ENCODE results near the gene PRPS1. TPM values are rescaled to one million over a fixed set of nuclear protein-coding genes. Genes with fewer than 3 reads are reported as not detected.

Gene PRPS1
- total RNA-seq, 3 donors from 2014 or later, result 19.3 to 24.9 (median 20.8) TPM

DNA sequence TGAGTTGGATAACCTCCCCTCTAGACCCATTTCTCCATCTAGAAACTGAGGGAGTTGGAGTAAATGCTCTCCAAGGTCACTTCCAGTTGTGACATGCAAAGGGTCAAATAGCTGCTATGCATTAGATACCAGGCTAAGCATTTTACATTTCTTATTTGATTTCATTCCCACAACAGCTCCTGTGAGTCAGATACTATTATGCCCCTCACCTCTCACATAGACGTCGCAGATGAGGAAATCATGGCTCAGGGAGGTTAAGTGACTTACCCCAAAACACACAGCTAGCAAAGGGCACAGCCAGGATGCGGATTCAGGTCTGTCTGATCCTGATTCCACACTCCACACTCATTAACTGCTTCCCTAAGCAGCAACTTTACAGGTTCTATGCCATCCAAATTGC lies 57.7 kb downstream of the PRPS1 start:
- H3K4me3 ChIP-seq, result no peak overlapping the region
- no peaks in the 10 kb centered on the region for H3K9me3 ChIP-seq
- TF ChIP-seq POLR2AphosphoS5 (IDR thresholded peaks at IDR 0.05) (no peak), POLR2A (IDR thresholded peaks at IDR 0.05) (no peak)
- TF ChIP-seq, protein P1, sequence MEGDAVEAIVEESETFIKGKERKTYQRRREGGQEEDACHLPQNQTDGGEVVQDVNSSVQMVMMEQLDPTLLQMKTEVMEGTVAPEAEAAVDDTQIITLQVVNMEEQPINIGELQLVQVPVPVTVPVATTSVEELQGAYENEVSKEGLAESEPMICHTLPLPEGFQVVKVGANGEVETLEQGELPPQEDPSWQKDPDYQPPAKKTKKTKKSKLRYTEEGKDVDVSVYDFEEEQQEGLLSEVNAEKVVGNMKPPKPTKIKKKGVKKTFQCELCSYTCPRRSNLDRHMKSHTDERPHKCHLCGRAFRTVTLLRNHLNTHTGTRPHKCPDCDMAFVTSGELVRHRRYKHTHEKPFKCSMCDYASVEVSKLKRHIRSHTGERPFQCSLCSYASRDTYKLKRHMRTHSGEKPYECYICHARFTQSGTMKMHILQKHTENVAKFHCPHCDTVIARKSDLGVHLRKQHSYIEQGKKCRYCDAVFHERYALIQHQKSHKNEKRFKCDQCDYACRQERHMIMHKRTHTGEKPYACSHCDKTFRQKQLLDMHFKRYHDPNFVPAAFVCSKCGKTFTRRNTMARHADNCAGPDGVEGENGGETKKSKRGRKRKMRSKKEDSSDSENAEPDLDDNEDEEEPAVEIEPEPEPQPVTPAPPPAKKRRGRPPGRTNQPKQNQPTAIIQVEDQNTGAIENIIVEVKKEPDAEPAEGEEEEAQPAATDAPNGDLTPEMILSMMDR (IDR thresholded peaks at IDR 0.05), result no peak
- peaks cover 3 to 4% of the 10 kb centered on the region in 2 donors for H3K4me1 ChIP-seq
- peaks cover 0 to 33% of the 10 kb centered on the region in 2 donors for H3K27me3 ChIP-seq
- no peaks in the 10 kb centered on the region for H3K36me3 ChIP-seq
- DNase-seq (ENCODE audit: low spot score in 2 of 2), result no peak
- intact Hi-C loops (cut with DNase I; ENCODE audit: low total_unique reads), result no loop called here
- peak overlapping the region; percentile 15 to 55 for H3K27ac ChIP-seq

DNA sequence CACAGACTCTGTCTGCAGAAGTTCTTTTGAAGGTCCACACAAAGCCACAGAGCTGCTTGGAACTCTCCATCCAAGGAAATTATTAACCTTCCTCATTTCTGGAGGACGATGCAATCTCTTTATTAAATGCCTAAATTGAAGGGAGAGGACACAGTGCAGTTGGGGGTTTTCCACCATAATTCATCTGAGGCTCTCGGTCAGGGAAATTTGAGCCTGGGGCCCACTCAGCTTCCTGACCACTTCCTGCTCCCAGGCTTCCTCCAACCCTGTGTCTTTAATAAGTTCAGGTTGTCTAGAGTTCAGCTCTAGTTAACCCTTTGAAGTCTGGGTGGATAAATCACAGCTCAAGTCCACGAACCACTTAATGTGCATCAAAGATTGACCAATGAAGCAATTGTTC lies 58.5 kb downstream of the PRPS1 start:
- no peaks in the 10 kb centered on the region for H3K9me3 ChIP-seq
- no peaks in the 10 kb centered on the region for H3K36me3 ChIP-seq
- H3K27me3 ChIP-seq, result peaks cover 0 to 33% of the 10 kb centered on the region in 2 donors
- intact Hi-C loops (cut with DNase I; ENCODE audit: low total_unique reads), result no loop called here
- no peak overlapping the region for H3K4me3 ChIP-seq
- H3K4me1 ChIP-seq, result peaks cover 3 to 4% of the 10 kb centered on the region in 2 donors
- no peak for DNase-seq (ENCODE audit: low spot score in 2 of 2)
- H3K27ac ChIP-seq, result no peak overlapping the region
- TF ChIP-seq POLR2A (IDR thresholded peaks at IDR 0.05), result no peak
- TF ChIP-seq, protein P1 (IDR thresholded peaks at IDR 0.05), result no peak
- no peak for TF ChIP-seq POLR2AphosphoS5 (IDR thresholded peaks at IDR 0.05)

DNA sequence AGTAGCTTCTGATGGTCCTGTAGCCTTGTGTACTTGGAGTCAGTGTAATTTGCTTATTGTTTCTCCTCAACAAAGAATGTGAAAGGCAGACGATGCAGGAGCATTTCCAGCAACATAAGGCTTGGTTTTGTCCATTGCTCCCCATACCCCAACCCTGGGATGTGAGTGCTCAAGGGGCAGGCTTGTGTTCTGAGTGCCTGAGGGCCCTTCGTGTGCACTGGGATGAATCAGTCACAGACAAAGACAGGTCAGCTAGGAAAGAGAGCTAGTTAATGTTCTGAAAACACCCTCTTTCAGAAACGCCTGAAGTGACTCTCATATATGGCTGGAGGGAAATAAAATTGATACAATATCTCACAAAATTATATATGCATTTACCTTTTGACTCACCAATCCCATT lies 59.1 kb downstream of the PRPS1 start:
- no peak for DNase-seq (ENCODE audit: low spot score in 2 of 2)
- Histone ChIP-seq H3K4me3 (no peak overlapping the region), H3K27me3 (peaks cover 0 to 31% of the 10 kb centered on the region in 2 donors), H3K4me1 (peaks cover 3 to 4% of the 10 kb centered on the region in 2 donors), H3K36me3 (no peaks in the 10 kb centered on the region), H3K27ac (no peak overlapping the region), H3K9me3 (no peaks in the 10 kb centered on the region)
- TF ChIP-seq, protein P1 (IDR thresholded peaks at IDR 0.05), result no peak
- TF ChIP-seq POLR2A (IDR thresholded peaks at IDR 0.05) (no peak), POLR2AphosphoS5 (IDR thresholded peaks at IDR 0.05) (no peak)
- intact Hi-C loops (cut with DNase I; ENCODE audit: low total_unique reads), result no loop called here

DNA sequence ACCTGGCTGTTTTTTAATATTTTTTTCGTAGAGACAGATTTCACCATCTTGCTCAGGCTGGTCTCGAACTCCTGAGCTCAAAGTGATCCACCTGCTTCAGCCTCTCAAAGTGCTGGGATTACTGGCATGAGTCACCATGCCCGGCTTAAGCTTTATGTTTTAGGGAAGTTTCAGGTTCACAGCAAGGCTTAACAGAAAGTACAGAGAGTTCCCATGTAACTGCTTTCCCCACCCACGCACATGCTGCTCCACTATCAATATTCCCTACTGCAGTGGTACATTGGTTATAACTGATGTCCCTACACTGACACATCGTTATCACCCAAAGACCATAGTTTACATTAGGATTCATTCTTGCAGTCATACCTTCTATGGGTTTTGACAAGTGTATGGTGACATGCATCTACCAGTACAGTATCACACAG lies 62.7 kb downstream of the PRPS1 start:
- DNase-seq (ENCODE audit: low spot score in 2 of 2), result peak in 1 of 2 donors; percentile 11

DNA sequence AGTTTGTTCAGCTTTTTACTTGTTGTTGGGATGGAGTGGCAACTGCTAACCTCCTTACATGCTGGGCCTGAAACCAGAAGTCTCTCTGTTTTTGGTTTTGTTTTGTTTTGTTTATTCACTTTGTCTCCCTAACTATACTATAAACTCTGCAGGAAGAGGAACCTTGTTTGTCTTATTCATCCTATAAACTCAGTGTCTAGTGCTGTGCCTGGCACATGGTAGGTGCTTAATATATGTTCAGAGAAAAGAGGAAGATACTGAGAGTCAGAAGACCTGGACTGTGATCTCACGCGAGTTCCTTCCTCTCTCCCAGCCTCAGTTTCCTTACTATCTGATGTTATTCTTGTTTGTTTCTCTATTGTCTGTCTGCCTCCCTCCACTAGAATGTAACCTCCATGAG lies 71.3 kb downstream of the PRPS1 start:
- no peak overlapping the region for H3K4me3 ChIP-seq
- H3K27ac ChIP-seq, result peak overlapping the region; percentile 20 to 27
- H3K36me3 ChIP-seq, result no peaks in the 10 kb centered on the region
- DNase-seq (ENCODE audit: low spot score in 2 of 2), result no peak
- TF ChIP-seq, protein P1 (IDR thresholded peaks at IDR 0.05), result no peak
- no peak for TF ChIP-seq POLR2AphosphoS5 (IDR thresholded peaks at IDR 0.05)
- TF ChIP-seq POLR2A (IDR thresholded peaks at IDR 0.05), result no peak
- H3K27me3 ChIP-seq, result peaks cover 0 to 31% of the 10 kb centered on the region in 2 donors
- no peaks in the 10 kb centered on the region for H3K4me1 ChIP-seq
- H3K9me3 ChIP-seq, result no peaks in the 10 kb centered on the region
- intact Hi-C loops (cut with DNase I; ENCODE audit: low total_unique reads), result no loop called here

More for the DNA sequence above, 62.7 kb downstream of the PRPS1 start:
- Histone ChIP-seq H3K4me3 (no peak overlapping the region), H3K36me3 (no peaks in the 10 kb centered on the region), H3K9me3 (no peaks in the 10 kb centered on the region), H3K27me3 (peaks cover 0 to 25% of the 10 kb centered on the region in 2 donors), H3K27ac (no peak overlapping the region), H3K4me1 (no peaks in the 10 kb centered on the region)
- no peak for TF ChIP-seq POLR2A (IDR thresholded peaks at IDR 0.05)
- no peak for TF ChIP-seq POLR2AphosphoS5 (IDR thresholded peaks at IDR 0.05)
- TF ChIP-seq, protein P1 (IDR thresholded peaks at IDR 0.05), result no peak
- intact Hi-C loops (cut with DNase I; ENCODE audit: low total_unique reads), result no loop called here

Measured in breast epithelium (tissue), 4 donors.